ENCODE measurements around the gene HIVEP3. TPM values are rescaled to one million over a fixed set of nuclear protein-coding genes. Genes with fewer than 3 reads are reported as not detected.

Gene HIVEP3
- total RNA-seq, 1 experiment from 2014 or later = 0.55 TPM

GRCh38 chr1:41722184-41722583 lies 196.5 kb downstream of the HIVEP3 start:
- TF ChIP-seq USF1 (CRISPR knock-in tag; IDR thresholded peaks at IDR 0.05) (no peak), ZNF138 (CRISPR knock-in tag; conservative IDR thresholded peaks at IDR 0.05) (no peak), ZNF671 (CRISPR knock-in tag; IDR thresholded peaks at IDR 0.05) (no peak), PRDM15 (CRISPR knock-in tag; IDR thresholded peaks at IDR 0.05) (no peak), ZNF425 (CRISPR knock-in tag; conservative IDR thresholded peaks at IDR 0.05) (no peak), ZNF263 (CRISPR knock-in tag; IDR thresholded peaks at IDR 0.05; ENCODE audit: low read depth) (no peak), IRF1 (CRISPR knock-in tag; IDR thresholded peaks at IDR 0.05) (no peak), SOX15 (CRISPR knock-in tag; IDR thresholded peaks at IDR 0.05) (no peak), ZNF219 (CRISPR knock-in tag; IDR thresholded peaks at IDR 0.05; ENCODE audit: borderline replicate concordance) (no peak), USF2 (CRISPR knock-in tag; IDR thresholded peaks at IDR 0.05) (no peak), NFYB (CRISPR knock-in tag; conservative IDR thresholded peaks at IDR 0.05; ENCODE audit: low read depth) (no peak), TP53 (CRISPR knock-in tag; IDR thresholded peaks at IDR 0.05) (no peak), ZNF512 (CRISPR knock-in tag; IDR thresholded peaks at IDR 0.05; ENCODE audit: borderline replicate concordance) (no peak), SMAD4 (CRISPR knock-in tag; IDR thresholded peaks at IDR 0.05) (no peak), AR (CRISPR knock-in tag; IDR thresholded peaks at IDR 0.05) (no peak), GTF2I (CRISPR knock-in tag; conservative IDR thresholded peaks at IDR 0.05) (no peak), JUN (CRISPR knock-in tag; IDR thresholded peaks at IDR 0.05) (no peak), ATF6 (CRISPR knock-in tag; IDR thresholded peaks at IDR 0.05) (no peak), E2F4 (CRISPR knock-in tag; IDR thresholded peaks at IDR 0.05; ENCODE audit: borderline replicate concordance, low read depth) (no peak), ZNF317 (CRISPR knock-in tag; IDR thresholded peaks at IDR 0.05; ENCODE audit: borderline replicate concordance, low read depth) (no peak)
- DNase-seq (ENCODE audit: low spot score) (no peak), ATAC-seq (no peak)
- Mint-ChIP-seq H3K36me3 (no peaks in the 10 kb centered on the region), H3K4me3 (no peak overlapping the region), H3K27me3 (ENCODE audit: low read depth) (no peaks in the 10 kb centered on the region), H3K9me3 (no peaks in the 10 kb centered on the region), H3K27ac (no peak overlapping the region), H3K4me1 (0 out of 2 replicates have a peak, but pooled peaks cover 3% of the 10 kb centered on the region)
- ChIA-PET POLR2A (no interaction called here), CTCF (no interaction called here)

All from WTC11 (cell line).